Suppressor macrophage treated with lipopolysaccharide for 4 hours (primary cell): Measurements from ENCODE around the gene ZNF407.
"Not testable (repeated sequence)": the region's sequence is repeated elsewhere in the genome, so short reads cannot be mapped to it uniquely, and the experiment has no call there.

Experiments
- DNase-seq: peaks from one replicate; pipeline ENCODE4 v3.0.0-alpha.2; 2020

The ZNF407 gene

DNA sequence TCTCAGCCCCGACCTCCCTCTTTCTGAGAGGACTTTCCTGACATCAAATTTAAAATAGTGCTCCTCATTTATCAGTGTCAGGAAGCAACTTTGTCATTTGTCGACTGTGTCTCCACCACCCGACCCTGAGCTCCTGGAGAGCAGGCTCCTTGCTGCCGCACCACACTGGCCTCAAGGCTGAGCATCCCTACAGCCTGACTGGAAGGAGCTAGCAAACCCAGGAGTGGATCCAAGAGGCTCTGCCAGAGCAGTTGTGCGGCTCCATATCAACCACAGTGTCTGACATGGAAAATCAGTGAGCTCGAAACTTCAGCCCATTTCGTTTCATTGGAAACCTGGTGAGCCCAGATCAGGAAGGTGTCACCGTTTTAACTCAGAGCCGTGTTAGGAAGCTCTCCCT lies 486.1 kb downstream of the ZNF407 start:
- DNase-seq, result no peak

DNA sequence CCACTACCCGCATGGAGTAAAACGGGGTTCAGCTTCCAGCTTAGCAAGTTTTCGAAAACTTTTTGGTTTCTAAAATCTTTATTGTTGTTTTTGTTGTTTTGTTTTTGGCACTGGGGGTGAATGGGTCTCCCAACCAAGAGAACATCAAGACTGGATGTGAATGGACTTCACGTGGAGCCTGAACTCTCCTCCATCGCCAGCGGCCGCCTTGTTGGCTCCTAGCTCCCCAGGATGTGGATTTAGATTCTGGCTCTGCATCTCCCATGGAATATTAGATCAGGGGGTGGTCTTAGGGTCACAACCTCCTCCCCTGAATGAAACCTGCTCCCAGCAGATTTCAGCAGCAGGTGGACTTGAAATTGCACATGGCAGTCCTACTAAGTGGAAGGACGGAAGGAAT lies 488.0 kb downstream of the ZNF407 start:
- not testable (repeated sequence) for DNase-seq

DNA sequence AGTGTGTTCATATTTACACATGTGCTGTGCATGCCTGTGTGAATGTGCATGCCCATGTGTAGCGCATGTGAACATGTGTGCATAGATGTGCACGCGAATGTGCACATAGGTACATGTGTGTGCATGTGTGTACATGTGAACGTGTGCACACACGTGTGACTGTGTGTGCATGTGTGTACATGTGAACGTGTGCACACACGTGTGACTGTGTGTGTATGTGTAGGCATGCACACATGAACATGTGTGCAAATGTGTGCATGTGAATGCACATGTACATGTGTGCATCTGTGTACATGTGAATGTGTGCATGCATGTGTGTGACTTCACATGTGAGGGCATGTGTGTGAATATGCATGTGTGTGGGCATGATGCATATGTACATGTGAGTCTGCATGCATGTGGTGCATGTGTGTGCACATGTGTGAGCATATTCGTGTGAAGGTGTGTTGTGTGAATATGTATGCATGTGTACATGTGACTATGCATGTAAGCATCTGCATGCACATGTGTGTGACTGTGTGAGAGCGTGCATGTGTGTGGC lies 488.9 kb downstream of the ZNF407 start:
- DNase-seq, result no peak

DNA sequence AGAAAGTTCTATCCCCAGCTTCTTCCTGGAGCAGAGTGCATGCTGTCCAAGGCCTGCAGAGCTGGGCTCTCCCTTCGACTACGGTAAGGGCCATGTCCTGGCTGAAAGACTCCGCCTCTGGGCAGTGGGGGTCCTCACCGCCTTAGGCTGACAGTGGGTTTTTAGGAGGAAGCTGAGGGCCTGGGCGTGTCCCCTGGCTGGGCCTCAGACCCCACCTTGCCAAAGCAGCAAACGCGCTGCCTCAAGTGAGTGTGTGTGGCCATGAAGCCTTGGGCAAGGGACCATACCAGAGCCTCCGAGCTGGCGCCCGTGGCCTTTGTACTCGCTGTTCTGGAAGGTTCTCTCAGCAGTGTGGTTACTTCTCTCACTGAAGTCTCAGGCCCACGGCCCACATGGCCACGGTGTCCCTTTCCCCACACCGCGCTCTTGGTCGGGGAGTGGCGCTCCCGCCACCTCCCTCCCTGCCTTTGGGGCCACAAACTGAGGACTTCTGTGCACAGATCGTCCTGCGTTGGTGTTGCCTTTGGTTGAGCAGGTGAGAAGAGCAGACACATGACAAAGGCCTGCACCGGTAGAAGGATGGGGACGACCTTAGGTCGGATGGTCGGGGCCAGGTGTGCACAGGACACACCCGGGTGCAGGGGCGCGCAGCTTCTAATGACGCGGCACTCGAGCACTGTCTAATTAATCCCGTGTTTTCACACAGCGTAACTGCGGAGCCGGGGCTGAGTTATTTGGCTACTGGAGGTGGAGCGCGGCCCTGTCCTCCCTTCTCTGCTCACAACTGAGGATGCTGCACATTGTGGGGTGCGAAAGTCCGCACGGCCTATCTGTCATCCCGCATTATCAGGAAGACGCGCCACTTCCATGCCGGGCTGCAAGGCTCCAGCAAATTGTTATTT lies 489.7 kb downstream of the ZNF407 start:
- no peak for DNase-seq

DNA sequence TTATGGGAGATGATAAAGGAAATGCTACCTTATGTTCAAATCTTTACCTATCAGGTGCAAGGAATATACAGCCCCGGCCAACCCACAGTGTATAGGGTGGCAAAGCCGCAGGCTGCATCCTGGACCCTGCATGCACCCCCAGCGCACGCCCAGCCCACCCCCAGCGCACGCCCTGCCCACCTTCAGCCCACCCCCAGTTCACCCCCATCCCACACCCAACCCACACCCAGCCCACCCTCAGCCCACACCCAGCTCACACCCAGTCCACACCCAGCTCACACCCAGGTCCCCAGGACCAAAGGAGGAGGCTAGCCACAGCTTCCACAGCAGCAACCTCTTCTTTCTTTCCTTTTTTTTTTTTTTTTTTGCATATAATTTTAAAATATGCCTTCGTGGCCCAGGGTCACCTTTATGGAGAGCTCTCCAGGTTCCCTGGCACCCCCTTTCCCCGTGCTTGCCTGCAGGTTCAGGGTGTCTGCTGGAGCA lies 490.4 kb downstream of the ZNF407 start:
- no peak for DNase-seq

DNA sequence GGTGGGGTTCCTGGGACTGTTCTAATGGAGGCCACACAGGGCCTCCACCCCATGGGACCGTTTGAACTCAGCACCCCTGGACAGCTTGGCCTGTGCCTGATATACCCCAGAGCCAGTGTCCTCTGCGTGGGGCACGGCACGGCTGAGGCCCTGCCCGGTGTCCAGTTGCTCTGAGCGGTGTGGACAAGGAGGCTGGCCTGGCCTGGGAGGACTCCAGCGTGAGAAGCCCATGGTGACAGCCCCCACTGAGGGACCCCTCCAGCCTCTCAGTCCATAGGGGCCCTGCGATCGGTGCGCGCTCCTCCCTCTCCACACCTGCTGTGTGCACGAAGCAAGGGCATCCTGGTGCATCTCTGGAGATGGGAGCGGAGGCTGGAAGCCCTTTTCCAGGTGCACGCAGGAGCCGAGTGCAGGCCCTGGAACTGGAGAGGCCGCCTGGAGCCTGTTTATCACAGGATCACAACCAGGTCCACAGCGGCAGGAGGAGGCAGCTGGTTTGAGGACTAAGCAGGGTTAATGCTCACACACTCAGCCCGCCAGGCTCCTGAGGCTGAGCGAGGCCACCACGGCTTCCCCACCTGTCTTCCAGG lies 491.0 kb downstream of the ZNF407 start:
- no peak for DNase-seq

DNA sequence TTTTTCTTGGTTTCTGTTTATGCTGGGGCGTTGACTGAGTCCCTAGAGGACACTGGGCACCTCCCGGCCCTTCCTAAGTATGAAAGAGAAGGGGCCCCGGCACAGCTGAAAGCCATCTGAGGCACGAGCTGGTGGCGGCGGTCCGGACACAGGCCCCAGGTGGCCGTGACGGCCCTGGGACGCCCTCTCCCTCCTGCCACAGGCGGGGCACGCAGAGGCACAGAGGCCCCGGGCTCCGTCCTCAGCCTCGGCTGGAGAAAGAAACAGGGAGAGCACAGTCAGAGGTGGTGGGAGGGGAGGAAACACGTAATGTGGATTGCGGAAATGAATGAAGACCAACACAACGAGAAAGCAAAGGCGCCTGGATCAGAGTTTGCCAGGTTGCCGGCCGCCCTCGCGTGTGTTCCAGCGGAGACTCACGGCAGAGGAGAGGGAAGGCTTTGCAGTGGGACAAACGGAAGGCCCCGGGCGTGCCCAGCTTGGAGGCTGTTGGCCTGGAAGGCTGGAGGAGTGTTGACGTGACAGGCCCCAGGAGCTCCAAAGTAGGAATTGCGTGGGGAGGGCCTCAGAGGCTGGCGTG lies 492.2 kb downstream of the ZNF407 start:
- no peak for DNase-seq

DNA sequence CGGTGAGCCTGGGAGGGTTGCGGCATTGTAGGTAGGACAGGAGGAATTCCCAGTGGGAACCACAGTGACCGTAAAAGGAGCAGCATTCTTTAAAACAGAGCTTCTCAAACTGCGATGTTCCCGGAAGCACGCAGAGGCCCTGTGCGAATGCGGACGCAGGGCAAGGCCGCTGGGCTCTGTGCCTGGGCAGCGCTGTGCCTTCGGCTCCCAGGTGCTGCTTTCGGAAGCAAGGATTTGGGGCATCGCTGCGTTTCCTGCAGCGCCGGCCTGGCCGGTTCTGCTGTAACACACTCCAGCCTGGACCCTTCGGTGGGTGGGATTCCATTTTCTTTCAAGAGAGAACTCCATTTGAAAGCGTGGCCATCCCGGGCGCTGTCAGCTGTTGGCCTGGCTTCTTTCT lies 492.7 kb downstream of the ZNF407 start:
- DNase-seq, result no peak

DNA sequence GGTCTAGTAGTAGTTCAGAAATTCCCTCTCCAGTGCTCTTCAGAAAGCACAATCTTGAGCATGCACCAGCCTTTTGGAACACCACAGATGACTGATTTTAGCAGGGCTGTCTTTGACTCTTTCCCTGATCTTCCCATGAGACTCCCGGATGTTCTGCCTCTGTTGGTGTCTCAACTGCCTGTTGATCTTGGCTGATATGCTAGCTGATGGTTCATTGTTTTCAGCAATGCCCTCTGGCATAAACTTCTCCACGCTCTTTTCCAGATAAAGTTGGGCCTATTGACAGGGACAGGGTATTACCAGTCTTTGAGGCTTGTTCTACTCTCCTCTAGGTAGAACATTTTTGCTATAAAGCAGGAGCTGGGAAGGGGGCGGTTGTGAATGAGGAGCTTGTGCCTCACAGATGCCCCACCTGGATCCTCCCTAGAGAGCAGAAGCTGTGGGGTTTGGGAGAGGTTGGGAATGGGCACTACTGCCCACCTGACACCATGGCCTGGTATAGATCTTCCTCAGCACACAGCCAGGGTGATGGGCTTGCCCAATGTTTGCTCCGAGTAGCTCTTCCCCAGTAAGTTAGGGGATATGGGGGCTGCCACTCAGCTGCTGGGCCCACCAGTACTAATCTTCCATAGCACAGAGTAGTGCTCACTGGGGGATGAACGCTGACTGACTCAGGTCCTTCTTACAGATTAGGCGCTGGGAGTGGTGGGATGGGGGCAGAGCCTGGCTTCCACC lies 500.0 kb downstream of the ZNF407 start:
- no peak for DNase-seq

DNA sequence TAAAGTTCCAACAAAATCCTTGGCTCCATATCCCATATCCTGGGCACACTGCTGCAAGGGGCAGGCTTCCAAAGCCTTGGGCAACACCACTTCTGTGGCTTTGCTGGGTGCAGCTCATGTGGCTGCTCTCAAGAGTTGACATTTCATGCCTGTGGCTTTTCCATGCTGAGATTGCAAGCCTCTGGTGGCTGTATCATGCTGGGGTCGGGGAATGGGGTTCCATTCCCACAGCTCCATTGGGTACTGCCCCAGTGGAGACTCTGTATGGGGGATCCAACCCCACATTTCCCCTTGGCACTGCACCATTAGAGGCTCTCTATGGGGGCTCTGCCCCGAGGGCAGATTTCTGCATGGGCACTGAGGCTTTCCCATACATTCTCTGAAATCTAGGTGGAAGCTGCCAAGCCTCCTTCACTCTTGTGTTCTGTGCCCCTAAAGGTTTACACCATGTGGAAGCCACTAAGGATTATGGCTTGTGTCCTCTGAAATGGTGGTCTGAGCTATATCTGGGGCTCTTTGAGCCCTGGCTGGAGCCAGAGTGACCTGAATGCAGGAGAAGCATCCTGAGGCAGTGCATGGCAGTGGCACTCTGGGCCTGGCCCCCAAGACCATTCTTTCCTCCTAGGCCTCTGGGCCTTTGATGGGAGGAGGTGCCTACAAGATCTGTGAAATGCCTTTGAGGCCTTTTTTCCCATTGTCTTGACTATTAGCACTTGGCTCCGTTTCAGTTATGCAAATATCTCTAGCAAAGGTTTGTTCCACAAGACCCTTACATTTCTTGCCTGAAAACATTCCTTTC lies 503.4 kb downstream of the ZNF407 start:
- no peak for DNase-seq

DNA sequence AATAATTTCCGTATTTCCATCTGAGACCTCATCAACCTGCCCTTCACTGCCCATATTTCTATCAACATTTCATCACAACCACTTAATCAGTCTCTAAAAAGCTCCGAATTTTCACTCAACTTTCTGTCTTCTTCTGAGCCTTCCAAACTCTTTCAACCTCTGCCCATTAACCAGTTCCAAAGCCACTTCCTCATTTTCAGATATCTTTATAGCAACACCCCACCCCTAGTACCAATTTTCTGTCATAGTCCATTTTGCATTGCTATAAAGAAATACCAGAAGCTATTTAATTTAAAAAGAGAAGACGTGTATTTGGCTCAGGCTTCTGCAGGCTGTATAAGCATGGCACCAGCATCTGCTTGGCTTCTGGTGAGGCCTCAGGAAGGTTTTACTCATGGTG lies 504.2 kb downstream of the ZNF407 start:
- no peak for DNase-seq

DNA sequence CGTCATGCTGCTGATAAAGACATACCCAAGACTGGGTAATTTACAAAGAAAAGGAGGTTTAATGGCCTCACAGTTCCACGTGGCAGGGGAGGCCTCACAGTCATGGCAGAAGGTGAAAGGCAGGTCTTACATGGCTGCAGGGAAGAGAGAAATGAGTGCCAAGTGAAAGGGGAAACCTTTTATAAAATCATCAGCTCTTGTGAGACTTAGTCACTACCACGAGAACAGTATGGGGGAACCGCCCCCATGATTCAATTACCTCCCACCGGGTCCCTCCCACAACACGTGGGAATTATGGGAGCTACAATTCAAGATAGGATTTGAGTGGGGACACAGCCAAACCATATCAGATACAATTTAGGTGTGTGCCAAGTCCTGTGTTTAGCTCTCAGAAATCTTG lies 506.4 kb downstream of the ZNF407 start:
- not testable (repeated sequence) for DNase-seq

DNA sequence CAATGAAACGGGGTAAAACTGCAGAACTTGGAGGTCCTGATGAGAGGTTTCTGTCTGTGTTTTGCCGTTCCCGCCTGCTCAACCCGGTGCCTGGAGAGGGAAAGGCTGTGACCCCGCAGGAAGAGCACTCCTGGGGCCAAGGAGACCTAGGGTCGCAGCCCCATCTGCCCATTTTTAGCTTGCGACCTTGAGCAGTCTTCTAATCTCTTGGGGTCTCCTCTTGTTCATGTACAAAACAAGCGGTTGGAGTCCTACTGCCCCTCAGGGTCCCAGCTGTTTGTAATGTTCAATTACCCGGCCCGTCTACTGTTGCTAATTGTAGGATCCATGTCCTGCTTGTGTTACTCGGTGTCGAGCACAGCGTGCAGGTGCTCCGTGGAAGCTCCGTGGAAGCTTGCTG lies 506.8 kb downstream of the ZNF407 start:
- DNase-seq, result no peak

DNA sequence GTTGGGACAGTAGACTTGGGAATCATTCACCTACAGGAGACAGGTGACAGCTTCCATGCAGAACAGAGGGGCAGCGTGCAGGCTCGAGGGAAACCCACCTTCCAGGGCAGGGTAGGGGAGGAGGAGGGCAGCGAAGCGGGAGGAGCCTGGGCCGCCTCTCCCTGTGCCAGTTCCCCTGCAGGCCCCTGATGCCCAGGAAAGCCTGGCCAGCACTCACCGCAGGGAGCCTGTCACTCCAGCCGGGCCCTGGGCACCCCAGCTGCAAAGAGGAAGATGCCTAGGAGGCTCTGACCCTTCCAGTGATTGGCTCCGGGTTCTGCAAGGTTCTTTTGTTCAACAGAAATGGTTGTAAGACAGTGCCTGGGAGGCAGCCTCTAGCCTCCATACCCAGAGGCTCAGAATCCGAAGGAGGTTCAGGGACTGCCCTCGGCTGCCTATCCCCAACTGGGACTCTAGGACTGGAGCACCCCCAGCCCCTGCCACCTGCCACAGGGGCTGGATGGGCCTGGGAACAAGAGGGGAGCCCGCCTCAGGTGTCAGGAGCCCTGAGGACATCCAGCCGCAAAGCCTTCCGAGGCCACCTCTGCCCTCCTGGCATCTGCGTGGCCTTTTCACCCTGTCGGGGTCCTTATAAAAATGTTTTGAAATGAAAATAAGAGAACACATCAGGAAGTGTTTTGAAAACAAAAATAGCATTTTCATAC lies 508.0 kb downstream of the ZNF407 start:
- DNase-seq, result no peak

DNA sequence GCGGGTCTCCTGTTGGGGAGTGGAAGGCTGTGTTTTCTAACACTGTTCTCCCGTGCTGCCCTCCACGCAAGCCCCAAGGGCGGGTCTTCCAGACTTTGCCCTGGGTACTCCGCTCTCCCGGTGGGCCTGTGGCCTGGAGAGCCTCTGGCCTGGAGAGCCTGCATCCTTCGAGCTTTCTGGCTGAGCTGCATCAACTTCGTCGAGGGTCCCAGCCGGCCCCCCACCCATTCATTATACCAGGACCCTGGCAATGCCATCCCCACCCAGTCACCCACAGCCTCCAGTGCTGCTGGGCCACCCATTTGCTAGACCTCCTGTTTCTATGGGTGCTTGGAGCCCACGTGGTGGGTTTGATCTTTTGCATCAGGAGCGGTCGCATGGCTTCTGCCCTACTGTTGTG lies 509.1 kb downstream of the ZNF407 start:
- DNase-seq, result no peak

DNA sequence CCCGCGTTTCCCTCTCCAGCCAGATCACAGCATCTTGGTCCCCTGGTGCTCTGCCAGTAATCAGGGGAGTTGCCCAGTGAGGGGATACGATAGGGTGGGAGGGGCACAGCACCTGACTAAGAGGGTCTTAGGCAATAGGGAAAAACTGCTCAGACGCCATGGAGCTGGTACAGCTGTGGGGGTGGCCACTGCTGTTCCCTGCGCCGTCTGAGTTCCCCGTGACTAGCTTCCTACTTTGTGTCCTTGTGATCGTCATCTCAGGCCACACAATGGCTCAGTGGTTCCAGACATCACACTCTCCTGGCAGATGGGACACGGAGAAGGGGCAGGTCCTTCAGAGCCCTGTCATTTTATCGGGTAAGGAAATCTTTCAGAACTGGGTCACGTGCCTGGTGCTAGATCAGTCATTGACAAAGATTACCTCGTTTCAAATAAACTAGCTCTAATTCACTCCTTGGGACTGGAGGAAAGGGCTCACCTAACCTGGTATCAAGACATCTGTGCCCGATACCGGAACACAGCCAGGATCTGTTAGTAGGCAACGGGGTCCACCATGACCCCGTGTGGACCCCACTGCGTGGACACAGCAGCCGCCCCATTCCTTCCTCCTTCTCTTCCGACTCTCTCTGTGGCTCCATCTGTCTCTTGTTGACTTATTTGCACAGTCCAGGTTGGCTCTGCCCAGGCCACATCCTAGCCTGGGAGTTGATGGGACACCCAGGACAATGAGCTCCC lies 509.7 kb downstream of the ZNF407 start:
- no peak for DNase-seq

DNA sequence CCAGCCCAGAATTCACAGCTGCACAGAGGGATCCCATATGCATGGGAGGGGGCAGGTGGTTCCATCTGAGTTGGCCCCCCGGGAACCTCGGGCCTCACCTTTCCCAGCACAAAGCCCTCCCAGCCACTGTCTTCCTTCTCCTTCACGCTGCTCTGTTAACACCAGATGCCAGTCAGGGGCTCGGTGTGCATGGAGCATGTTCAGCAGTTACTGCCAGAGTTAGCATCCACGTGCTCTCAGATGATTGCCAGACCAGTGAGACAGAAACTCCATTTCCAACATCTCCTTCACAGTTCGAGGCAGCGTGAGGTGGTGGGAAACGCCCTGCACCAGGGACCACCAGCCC lies 510.2 kb downstream of the ZNF407 start:
- DNase-seq, result no peak

DNA sequence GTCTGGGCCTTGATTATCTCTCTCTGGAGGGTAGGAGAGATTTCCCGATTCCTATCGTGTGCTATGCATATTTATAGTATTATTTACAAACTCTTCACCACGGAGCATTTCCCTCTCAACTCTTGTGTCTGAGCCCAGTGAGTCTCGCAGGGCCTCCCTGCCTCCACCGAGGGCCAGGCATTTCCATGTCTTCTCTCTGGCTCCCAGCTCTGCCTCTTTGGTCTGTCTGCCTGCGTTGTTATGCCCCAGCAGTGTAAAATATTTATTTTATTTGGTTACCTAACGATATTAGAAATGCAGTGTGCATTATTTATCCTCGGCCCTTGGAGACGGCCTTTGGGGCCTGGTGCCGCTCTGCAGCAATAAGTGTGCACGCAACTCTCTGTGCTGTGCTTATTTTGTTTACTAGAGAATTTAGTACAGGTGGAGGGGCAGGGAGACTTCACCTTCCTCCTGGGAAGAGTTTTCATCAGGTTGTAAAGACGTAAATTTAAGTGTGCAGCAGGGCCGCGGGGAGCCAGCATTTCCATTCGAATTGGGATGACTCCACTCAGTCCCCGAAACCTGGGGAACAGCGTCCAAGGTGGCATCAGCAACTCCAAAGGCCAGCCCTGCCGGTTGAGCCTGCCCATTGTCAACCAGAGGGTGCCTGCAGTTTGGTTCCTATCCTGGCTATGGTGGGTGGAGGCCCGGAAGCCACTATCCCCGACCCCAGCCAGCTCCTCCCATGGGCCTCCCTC lies 511.1 kb downstream of the ZNF407 start:
- no peak for DNase-seq

DNA sequence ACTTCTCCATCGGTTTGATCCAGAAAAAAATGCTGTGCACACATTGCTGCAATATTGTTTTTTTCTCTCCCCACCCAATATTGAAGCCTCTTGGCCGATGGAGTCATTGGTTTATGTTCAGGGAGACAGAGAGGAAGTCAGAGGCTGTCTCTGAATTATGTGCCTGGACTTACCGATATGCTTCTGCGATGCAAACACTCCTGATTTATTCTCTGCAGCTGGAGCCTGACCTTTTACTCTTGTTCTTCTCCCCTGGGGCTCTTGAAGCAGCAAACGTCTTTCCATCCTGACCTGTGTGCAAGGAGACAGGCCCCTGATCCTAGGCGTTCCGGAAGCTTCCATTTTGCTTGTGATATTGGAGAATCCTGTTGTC lies 511.6 kb downstream of the ZNF407 start:
- DNase-seq, result no peak

DNA sequence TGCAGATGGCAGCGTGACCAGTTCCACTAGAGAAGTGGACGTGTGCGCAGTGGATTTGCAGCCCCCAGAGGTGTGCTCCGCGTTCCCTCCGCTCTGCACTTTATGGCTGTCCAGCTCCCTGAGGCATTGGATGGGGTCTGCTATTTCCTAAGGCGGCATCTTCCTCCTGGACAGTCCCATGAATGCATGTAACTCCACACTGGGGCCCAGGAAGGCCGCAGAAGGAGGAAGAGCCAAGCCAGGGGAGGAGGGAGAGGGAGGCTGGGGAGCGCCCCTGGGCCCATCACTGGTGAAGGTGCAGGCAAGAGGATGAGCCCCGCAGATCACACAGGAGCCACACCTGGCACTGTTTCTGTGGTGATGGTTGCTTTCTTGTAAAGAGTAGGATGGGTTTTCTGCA lies 512.1 kb downstream of the ZNF407 start:
- no peak for DNase-seq
